CD14-positive monocyte (primary cell): ENCODE results near the gene PRR18. TPM values are rescaled to one million over a fixed set of nuclear protein-coding genes. Genes with fewer than 3 reads are reported as not detected.

Source experiments
- DNase-seq, 3 donors: peaks; one replicate each; pipeline ENCODE4 v3.0.0-alpha.2; 2011 to 2022
- H2AFZ ChIP-seq: 2 replicates; pipeline ENCODE4 v1.6.0; 2012; ENCODE audit warnings: mild to moderate bottlenecking, low read depth, low read length, inconsistent platforms; ENCODE audit not compliant: insufficient read depth, poor library complexity, severe bottlenecking
- H3K27ac ChIP-seq, 2 donors: 1 replicate in 1 of 2; 2 replicates in 1 of 2; pipeline ENCODE4 v1.5.1; 2012 to 2013; ENCODE audit warnings: low read length in 2 of 2, control low read depth in 1 of 2, inconsistent platforms in 1 of 2, low read depth in 1 of 2, mild to moderate bottlenecking in 1 of 2
- H3K27me3 ChIP-seq, 2 donors: one replicate each; pipeline versions ENCODE4 v1.6.0 to v1.6.1; 2011 to 2013; ENCODE audit warnings: low read length in 2 of 2; ENCODE audit not compliant: control insufficient read depth in 2 of 2, insufficient read depth in 2 of 2
- H3K36me3 ChIP-seq, 2 donors: replicated peaks in 1 of 2; 1 replicate in 1 of 2; 2 replicates in 1 of 2; pipeline versions ENCODE4 v1.5.1 to v1.6.1; 2012 to 2013; ENCODE audit warnings: low read length in 2 of 2, control low read depth in 1 of 2, inconsistent platforms in 1 of 2, mild to moderate bottlenecking in 1 of 2; ENCODE audit not compliant: insufficient read depth in 2 of 2, control insufficient read depth in 1 of 2
- H3K4me1 ChIP-seq, 2 donors: 1 replicate in 1 of 2; 2 replicates in 1 of 2; pipeline versions ENCODE4 v1.5.1 to v1.6.1; 2012 to 2013; ENCODE audit warnings: low read length in 2 of 2, control low read depth in 1 of 2, inconsistent platforms in 1 of 2, mild to moderate bottlenecking in 1 of 2, moderate library complexity in 1 of 2; ENCODE audit not compliant: insufficient read depth in 2 of 2, control insufficient read depth in 1 of 2
- H3K4me2 ChIP-seq: replicated peaks from 2 replicates; pipeline ENCODE3; 2012; ENCODE audit warnings: low read length, moderate library complexity, mild to moderate bottlenecking; ENCODE audit not compliant: poor library complexity, severe bottlenecking; ENCODE audit errors: extremely low read depth
- H3K4me3 ChIP-seq, 3 experiments: fragments of 200-600 bp in 1 of 3; sonication (generic) in 1 of 3; replicated peaks in 1 of 3; 1 replicate in 2 of 3; 2 replicates in 1 of 3; pipeline ENCODE4 v1.5.1; 2011 to 2013; ENCODE audit warnings: low read length in 3 of 3, mild to moderate bottlenecking in 3 of 3, control low read depth in 2 of 3, low read depth in 2 of 3, inconsistent platforms in 1 of 3, moderate library complexity in 1 of 3
- H3K79me2 ChIP-seq: 2 replicates; pipeline ENCODE4 v1.6.0; 2012; ENCODE audit warnings: mild to moderate bottlenecking, control low read depth, inconsistent platforms, low read length, moderate library complexity; ENCODE audit not compliant: insufficient read depth
- H3K9ac ChIP-seq: 2 replicates; pipeline ENCODE4 v1.6.0; 2017; ENCODE audit warnings: low read length, mild to moderate bottlenecking; ENCODE audit not compliant: insufficient read depth, poor library complexity, severe bottlenecking
- H3K9me3 ChIP-seq, 2 donors: replicated peaks in 1 of 2; 1 replicate in 1 of 2; 2 replicates in 1 of 2; pipeline versions ENCODE4 v1.5.1 to v1.6.1; 2012 to 2013; ENCODE audit warnings: low read length in 2 of 2, control low read depth in 1 of 2; ENCODE audit not compliant: control insufficient read depth in 1 of 2, insufficient read depth in 1 of 2
- H4K20me1 ChIP-seq: 2 replicates; pipeline ENCODE4 v1.6.0; 2012; ENCODE audit warnings: mild to moderate bottlenecking, low read length, control low read depth, moderate library complexity; ENCODE audit not compliant: insufficient read depth
- H3K27ac Mint-ChIP-seq, 7 donors: one replicate each; pipeline ENCODE4 v1.8.0; 2020; ENCODE audit warnings: mild to moderate bottlenecking in 7 of 7, mixed read lengths in 7 of 7, moderate library complexity in 6 of 7, inconsistent platforms in 2 of 7
- H3K27me3 Mint-ChIP-seq, 3 donors: one replicate each; pipeline ENCODE4 v1.8.0; 2021 to 2022; ENCODE audit warnings: low read depth in 3 of 3, mild to moderate bottlenecking in 3 of 3, mixed read lengths in 3 of 3, moderate library complexity in 3 of 3, inconsistent platforms in 1 of 3
- H3K36me3 Mint-ChIP-seq, 2 donors: one replicate each; pipeline ENCODE4 v1.8.0; 2020; ENCODE audit warnings: mixed read lengths in 2 of 2, inconsistent platforms in 1 of 2, mild to moderate bottlenecking in 1 of 2
- H3K4me1 Mint-ChIP-seq: one replicate; pipeline ENCODE4 v1.8.0; 2020; ENCODE audit warnings: mild to moderate bottlenecking, mixed read lengths
- H3K4me3 Mint-ChIP-seq, 2 donors: one replicate each; pipeline ENCODE4 v1.8.0; 2020; ENCODE audit warnings: mild to moderate bottlenecking in 2 of 2, mixed read lengths in 2 of 2, moderate library complexity in 1 of 2
- H3K9me3 Mint-ChIP-seq, 7 donors: one replicate each; pipeline ENCODE4 v1.8.0; 2020 to 2022; ENCODE audit warnings: mixed read lengths in 7 of 7, mild to moderate bottlenecking in 6 of 7, moderate library complexity in 6 of 7, inconsistent platforms in 2 of 7
- WGBS: methylation state at CpG from one replicate; pipeline ENCODE4 v1.1.5; 2013; ENCODE audit warnings: missing lambda C conversion rate; ENCODE audit not compliant: insufficient coverage; 5-methylcytosine and 5-hydroxymethylcytosine counted together
- intact Hi-C, 2 donors: fragments of 100-400 bp; cut with micrococcal nuclease; formaldehyde crosslinking; loops; one replicate each; pipeline versions ENCODE4 v1.15.0 to v1.15.1; 2023
- polyA plus RNA-seq, 3 donors: library from polyadenylated mRNA; depleted of rRNA in 1 of 3; unstranded in 2 of 3; stranded (reverse) in 1 of 3; fragments of 300-500 nt in 2 of 3; fragments of >200 nt in 1 of 3; fragmentation: Illumina TruSeq in 2 of 3; gene quantifications; 1 replicate in 2 of 3; 2 replicates in 1 of 3; pipeline ENCODE4 v1.2.3, GENCODE V29; 2012 to 2021
- TF ChIP-seq, protein P1 (sequence below): fragments of 200-600 bp; IDR thresholded peaks from one replicate; pipeline ENCODE4 v1.8.0; 2022; ENCODE audit warnings: antibody characterized with exemption, mild to moderate bottlenecking

The PRR18 gene
- polyA plus RNA-seq, 3 donors = not detected

DNA sequence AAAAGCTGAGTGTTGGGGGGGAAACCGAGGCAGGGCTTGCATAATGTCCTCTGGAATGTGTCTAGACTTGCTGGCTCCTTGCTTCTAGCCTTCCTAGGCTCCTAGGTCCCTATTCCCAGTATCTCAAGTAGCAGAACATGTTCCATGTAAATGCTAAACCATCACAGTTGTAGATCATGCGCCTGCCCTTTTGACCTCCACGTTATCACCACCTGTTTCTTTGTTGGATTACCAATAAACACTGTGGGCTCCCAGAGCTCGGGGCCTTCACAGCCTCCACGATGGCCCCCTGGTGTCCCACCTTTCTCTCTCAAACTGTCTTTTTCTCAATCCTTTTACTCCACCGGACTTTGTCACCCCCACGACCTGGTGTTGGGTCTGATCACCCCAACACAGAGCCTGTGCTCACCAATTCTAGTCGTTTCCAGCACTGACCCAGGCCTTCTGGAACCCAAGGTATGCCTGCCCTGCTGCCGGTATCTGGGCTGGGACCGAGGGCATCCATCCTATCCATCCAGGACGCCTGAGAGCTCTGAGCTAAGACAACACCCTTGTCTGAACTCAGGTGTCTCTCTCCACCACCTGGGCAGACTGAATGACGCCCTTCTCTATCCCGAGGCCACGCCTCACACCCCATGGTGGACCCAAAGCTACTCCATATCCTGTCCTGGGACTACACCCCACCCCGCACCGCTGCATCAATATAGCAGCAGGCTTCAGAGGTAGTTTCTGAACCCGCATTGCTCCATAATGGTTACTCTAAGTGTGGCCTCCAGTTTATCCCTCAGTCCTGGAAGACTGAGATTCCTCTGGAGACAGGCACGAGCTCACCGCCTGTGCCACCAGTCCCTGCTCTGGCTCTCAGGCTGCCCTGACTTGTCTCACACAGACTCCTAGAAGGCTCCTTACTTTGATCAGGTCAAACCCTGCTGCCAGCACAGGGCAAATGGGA lies 9.3 kb upstream of the PRR18 start:
- Histone ChIP-seq H3K9me3 (no peaks in the 10 kb centered on the region), H3K4me3 (no peak overlapping the region), H3K27me3 (no peaks in the 10 kb centered on the region), H2AFZ (no peak overlapping the region), H3K9ac (no peak overlapping the region), H3K27ac (no peak overlapping the region), H3K4me1 (no peaks in the 10 kb centered on the region), H4K20me1 (peaks cover 6% of the 10 kb centered on the region), H3K4me2 (no peak overlapping the region), H3K79me2 (no peaks in the 10 kb centered on the region), H3K36me3 (peaks cover 29 to 38% of the 10 kb centered on the region in 2 donors)
- Mint-ChIP-seq H3K27ac (peak overlapping the region in 4 of 7 donors; percentile 6 to 74 (median 31)), H3K27me3 (peaks cover 0 to 9% (median under 1%) of the 10 kb centered on the region in 3 donors), H3K36me3 (peaks cover 28 to 42% of the 10 kb centered on the region in 2 donors), H3K9me3 (peaks cover 0 to 3% (median 0%) of the 10 kb centered on the region in 7 donors), H3K4me3 (no peak overlapping the region), H3K4me1 (no peaks in the 10 kb centered on the region)
- TF ChIP-seq, protein P1, sequence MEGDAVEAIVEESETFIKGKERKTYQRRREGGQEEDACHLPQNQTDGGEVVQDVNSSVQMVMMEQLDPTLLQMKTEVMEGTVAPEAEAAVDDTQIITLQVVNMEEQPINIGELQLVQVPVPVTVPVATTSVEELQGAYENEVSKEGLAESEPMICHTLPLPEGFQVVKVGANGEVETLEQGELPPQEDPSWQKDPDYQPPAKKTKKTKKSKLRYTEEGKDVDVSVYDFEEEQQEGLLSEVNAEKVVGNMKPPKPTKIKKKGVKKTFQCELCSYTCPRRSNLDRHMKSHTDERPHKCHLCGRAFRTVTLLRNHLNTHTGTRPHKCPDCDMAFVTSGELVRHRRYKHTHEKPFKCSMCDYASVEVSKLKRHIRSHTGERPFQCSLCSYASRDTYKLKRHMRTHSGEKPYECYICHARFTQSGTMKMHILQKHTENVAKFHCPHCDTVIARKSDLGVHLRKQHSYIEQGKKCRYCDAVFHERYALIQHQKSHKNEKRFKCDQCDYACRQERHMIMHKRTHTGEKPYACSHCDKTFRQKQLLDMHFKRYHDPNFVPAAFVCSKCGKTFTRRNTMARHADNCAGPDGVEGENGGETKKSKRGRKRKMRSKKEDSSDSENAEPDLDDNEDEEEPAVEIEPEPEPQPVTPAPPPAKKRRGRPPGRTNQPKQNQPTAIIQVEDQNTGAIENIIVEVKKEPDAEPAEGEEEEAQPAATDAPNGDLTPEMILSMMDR = no peak
- WGBS = 94% methylated on average over 18 of the region's 19 CpGs
- intact Hi-C loops = no loop called here
- DNase-seq = no peak

DNA sequence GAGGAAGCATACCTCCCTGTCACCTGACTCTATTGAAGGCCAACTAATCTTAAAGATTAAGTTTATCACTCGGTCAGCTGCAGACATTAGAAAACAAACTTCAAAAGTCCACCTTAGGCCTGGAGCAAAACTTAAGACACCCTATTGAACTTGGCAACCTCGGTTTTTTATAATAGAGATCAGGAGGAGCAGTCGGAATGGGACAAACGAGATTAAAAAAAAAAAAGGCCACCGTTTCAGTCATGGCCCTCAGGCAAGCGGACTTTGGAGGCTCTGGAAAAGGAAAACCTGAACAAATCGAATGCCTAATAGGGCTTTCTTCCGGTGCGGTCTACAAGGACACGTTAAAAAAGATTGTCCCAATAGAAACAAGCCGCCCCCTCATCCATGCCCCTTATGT lies 7.2 kb upstream of the PRR18 start:
- no peak overlapping the region for H3K9ac ChIP-seq
- no peak overlapping the region for H3K4me2 ChIP-seq
- Mint-ChIP-seq H3K27ac (no peak overlapping the region), H3K4me3 (no peak overlapping the region), H3K9me3 (peaks cover 0 to 3% (median 0%) of the 10 kb centered on the region in 7 donors), H3K36me3 (peaks cover 13 to 21% of the 10 kb centered on the region in 2 donors), H3K27me3 (peaks cover 4 to 11% (median 11%) of the 10 kb centered on the region in 3 donors), H3K4me1 (no peaks in the 10 kb centered on the region)
- TF ChIP-seq, protein P1 = no peak
- H3K9me3 ChIP-seq = no peaks in the 10 kb centered on the region
- H3K4me1 ChIP-seq = no peaks in the 10 kb centered on the region
- no peak overlapping the region for H2AFZ ChIP-seq
- H3K79me2 ChIP-seq = no peaks in the 10 kb centered on the region
- intact Hi-C loops = no loop called here
- no peak overlapping the region for H3K4me3 ChIP-seq
- H3K27me3 ChIP-seq = peaks cover 0 to 2% of the 10 kb centered on the region in 2 donors
- no peak for DNase-seq
- H3K36me3 ChIP-seq = peaks cover 10 to 17% of the 10 kb centered on the region in 2 donors
- WGBS = 90% methylated on average over 5 of the region's 11 CpGs
- H3K27ac ChIP-seq = no peak overlapping the region
- H4K20me1 ChIP-seq = peaks cover 6% of the 10 kb centered on the region
